Measurements from ENCODE around the gene IL1B. TPM values are rescaled to one million over a fixed set of nuclear protein-coding genes. Genes with fewer than 3 reads are reported as not detected.

Gene IL1B
- total RNA-seq, 2 donors from 2014 or later = not detected

DNA sequence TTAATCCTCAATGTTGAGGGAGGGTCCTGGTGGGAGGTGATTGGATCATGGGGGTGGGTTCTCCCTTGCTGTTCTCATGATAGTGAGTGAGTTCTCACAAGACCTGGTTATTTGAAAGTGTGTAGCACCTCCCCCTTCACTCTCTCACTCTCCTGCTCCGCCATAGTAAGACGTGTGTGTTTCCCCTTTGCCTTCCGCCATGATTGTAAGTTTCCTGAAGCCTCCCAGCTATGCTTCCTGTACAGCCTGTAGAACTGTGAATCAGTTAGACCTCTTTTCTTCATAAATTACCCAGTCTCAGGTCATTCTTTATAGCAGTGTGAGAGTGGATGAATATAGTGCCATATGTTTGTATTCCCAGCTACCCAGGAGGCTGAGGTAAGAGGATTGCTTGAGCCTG, 9.6 kb downstream of the IL1B start:
- H3K4me3 ChIP-seq = no peak overlapping the region
- H3K9me3 ChIP-seq = no peaks in the 10 kb centered on the region
- no peaks in the 10 kb centered on the region for H3K4me1 ChIP-seq (replicated peaks)
- TF ChIP-seq POLR2A (IDR thresholded peaks at IDR 0.05) (no peak), POLR2AphosphoS5 (IDR thresholded peaks at IDR 0.05) (no peak), CTCF (IDR thresholded peaks at IDR 0.05) (no peak)
- 83% methylated on average over 3 of the region's 3 CpGs for WGBS
- DNase-seq (ENCODE audit: low spot score) = no peak
- H3K27ac ChIP-seq = no peak overlapping the region
- intact Hi-C loops (cut with DNase I) = no loop called here
- no peaks in the 10 kb centered on the region for H3K27me3 ChIP-seq (replicated peaks; ENCODE audit: insufficient read depth)
- no peaks in the 10 kb centered on the region for H3K36me3 ChIP-seq

- WGBS = 93% methylated on average over 2 of the region's 2 CpGs
- Histone ChIP-seq H3K36me3 (no peaks in the 10 kb centered on the region), H3K27me3 (replicated peaks; ENCODE audit: insufficient read depth) (no peaks in the 10 kb centered on the region), H3K4me1 (replicated peaks) (no peaks in the 10 kb centered on the region), H3K27ac (no peak overlapping the region), H3K9me3 (no peaks in the 10 kb centered on the region), H3K4me3 (no peak overlapping the region)
- intact Hi-C loops (cut with DNase I) = no loop called here
- TF ChIP-seq POLR2AphosphoS5 (IDR thresholded peaks at IDR 0.05) (no peak), POLR2A (IDR thresholded peaks at IDR 0.05) (no peak), CTCF (IDR thresholded peaks at IDR 0.05) (no peak)
- DNase-seq (ENCODE audit: low spot score) = no peak
Observed at GRCh38 chr2:112825706-112826105, 10.9 kb downstream of the IL1B start.

DNA sequence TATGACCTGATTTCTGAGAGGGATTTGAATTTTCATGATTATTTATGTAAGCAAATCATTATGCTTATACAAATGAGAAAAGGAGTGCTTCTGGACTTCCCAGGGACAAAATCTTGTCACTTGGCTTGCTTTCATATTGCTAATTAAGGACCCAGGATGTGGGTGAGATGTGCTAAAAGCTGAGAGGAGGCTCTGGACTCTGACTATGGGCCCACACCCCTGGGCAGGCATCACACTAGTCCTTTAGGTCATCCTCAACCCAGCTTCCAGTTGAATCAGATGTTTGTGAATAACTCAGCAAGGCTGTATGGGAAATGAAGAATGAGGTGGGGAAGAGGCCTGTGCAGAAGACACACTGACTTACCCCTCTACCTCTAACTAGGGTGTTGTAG, 11.9 kb downstream of the IL1B start:
- no peaks in the 10 kb centered on the region for H3K4me1 ChIP-seq (replicated peaks)
- TF ChIP-seq POLR2AphosphoS5 (IDR thresholded peaks at IDR 0.05) (no peak), CTCF (IDR thresholded peaks at IDR 0.05) (no peak), POLR2A (IDR thresholded peaks at IDR 0.05) (no peak)
- no peaks in the 10 kb centered on the region for H3K27me3 ChIP-seq (replicated peaks; ENCODE audit: insufficient read depth)
- DNase-seq (ENCODE audit: low spot score) = no peak
- intact Hi-C loops (cut with DNase I) = no loop called here
- no peak overlapping the region for H3K27ac ChIP-seq
- no peak overlapping the region for H3K4me3 ChIP-seq
- H3K9me3 ChIP-seq = no peaks in the 10 kb centered on the region
- no peaks in the 10 kb centered on the region for H3K36me3 ChIP-seq

DNA sequence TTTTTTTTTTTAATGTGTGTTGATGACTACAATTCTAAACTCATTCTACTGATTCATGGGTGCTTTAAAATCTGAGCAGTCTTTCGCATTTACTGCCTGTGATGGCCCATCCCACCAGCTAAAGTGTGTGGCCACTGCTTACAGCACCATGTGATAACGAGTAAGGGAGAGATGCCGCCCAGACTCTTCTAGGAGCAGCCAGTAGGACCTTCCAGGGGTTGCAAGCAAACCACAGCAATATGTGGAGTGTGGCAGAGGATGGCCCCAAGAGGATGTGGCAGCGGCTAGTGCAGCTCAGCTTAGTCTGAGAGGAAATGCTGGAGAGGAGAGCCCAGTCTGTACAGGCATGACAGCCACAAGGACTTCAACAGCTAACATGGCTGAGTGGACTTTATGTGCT, 14.9 kb downstream of the IL1B start:
- no peak for DNase-seq (ENCODE audit: low spot score)
- Histone ChIP-seq H3K4me3 (no peak overlapping the region), H3K27me3 (replicated peaks; ENCODE audit: insufficient read depth) (no peaks in the 10 kb centered on the region), H3K36me3 (no peaks in the 10 kb centered on the region), H3K9me3 (no peaks in the 10 kb centered on the region), H3K27ac (no peak overlapping the region), H3K4me1 (replicated peaks) (no peaks in the 10 kb centered on the region)
- TF ChIP-seq POLR2AphosphoS5 (IDR thresholded peaks at IDR 0.05) (no peak), CTCF (IDR thresholded peaks at IDR 0.05) (no peak), POLR2A (IDR thresholded peaks at IDR 0.05) (no peak)
- 88% methylated on average over 4 of the region's 4 CpGs for WGBS
- intact Hi-C loops (cut with DNase I) = no loop called here

- DNase-seq (ENCODE audit: low spot score) = no peak
- WGBS = 72% methylated on average over 5 of the region's 5 CpGs
Observed at GRCh38 chr2:112821142-112821541, 15.4 kb downstream of the IL1B start.

More at GRCh38 chr2:112821142-112821541, 15.4 kb downstream of the IL1B start:
- intact Hi-C loops (cut with DNase I) = no loop called here
- Histone ChIP-seq H3K9me3 (no peaks in the 10 kb centered on the region), H3K4me1 (replicated peaks) (no peaks in the 10 kb centered on the region), H3K4me3 (no peak overlapping the region), H3K27ac (no peak overlapping the region), H3K36me3 (no peaks in the 10 kb centered on the region), H3K27me3 (replicated peaks; ENCODE audit: insufficient read depth) (no peaks in the 10 kb centered on the region)
- TF ChIP-seq CTCF (IDR thresholded peaks at IDR 0.05) (no peak), POLR2A (IDR thresholded peaks at IDR 0.05) (no peak), POLR2AphosphoS5 (IDR thresholded peaks at IDR 0.05) (no peak)
